IPS DF 6.9 (cell line): ENCODE measurements around the gene SGMS2.

ENCODE experiments used
- DNase-seq: peaks from one replicate; pipeline ENCODE4 v3.0.0-alpha.2; 2013; ENCODE audit warnings: low read depth, low spot score
- H3K27ac ChIP-seq: one replicate; pipeline ENCODE4 v1.5.1; 2013; ENCODE audit warnings: low read length, control low read depth
- H3K27me3 ChIP-seq: 2 replicates; pipeline ENCODE4 v1.6.1; 2013; ENCODE audit warnings: mild to moderate bottlenecking, low read length; ENCODE audit not compliant: control insufficient read depth, insufficient read depth
- H3K36me3 ChIP-seq: 2 replicates; pipeline ENCODE4 v1.6.1; 2013; ENCODE audit warnings: low read length; ENCODE audit not compliant: control insufficient read depth, insufficient read depth
- H3K4me1 ChIP-seq: 2 replicates; pipeline ENCODE4 v1.6.1; 2013; ENCODE audit warnings: low read length; ENCODE audit not compliant: control insufficient read depth, insufficient read depth
- H3K4me3 ChIP-seq: 2 replicates; pipeline ENCODE4 v1.5.1; 2013; ENCODE audit warnings: mild to moderate bottlenecking, low read length
- H3K9me3 ChIP-seq: 2 replicates; pipeline ENCODE4 v1.6.1; 2013; ENCODE audit warnings: low read length, inconsistent platforms; ENCODE audit not compliant: control insufficient read depth, insufficient read depth
- WGBS: extraction: QIAGEN DNeasy Blood & Tissue Kit; methylation state at CpG from one replicate; pipeline ENCODE4 v1.1.7; 2013; ENCODE audit warnings: mixed read lengths, missing lambda C conversion rate; ENCODE audit not compliant: insufficient read length, insufficient coverage; 5-methylcytosine and 5-hydroxymethylcytosine counted together

Gene SGMS2

DNA sequence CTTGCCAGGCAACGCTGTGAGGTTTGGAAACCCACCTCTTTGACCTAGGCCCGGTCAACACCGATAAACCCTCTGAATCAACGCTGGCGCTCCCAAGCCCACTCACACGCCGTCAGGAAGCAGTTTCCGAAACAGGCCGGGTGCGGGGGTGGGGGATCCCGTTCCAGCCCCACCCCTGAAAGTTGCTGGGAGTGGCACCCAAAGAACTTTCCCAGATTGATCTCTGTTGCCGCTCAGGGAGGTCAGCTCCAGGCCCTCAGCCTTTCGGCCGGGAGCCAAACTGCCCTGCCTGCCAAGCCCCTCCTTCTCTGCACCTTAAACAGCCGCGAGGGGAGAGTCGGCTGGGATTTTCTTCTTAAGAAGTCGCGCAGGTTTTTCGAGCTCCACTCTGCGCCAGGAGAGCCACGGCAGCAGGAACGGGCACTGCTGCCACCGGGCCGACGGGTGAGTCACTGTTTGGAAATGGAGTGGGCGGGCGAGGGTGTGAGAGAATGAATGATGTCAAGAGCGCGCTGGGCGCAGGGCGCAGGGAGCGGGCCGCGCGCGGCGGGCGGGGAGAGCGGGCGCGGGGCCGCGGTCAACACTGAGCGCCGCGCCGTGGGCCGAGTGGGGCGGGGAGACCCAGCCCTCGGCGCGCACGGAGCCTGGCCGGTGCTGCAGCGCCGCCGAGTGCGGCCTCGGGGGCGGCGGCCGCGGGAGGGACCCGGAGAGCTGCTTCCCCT is at the start of gene SGMS2:
SGMS2 (plus strand) TSS at position 583 of the 722 bp plus-strand sequence. CDS start 70,622 bp downstream, outside the sequence.
- Histone ChIP-seq H3K27me3 (peaks cover 65% of the 10 kb centered on the region), H3K27ac (no peak within 1 kb of the TSS)
- no CpG with 5 or more reads among the region's 65 CpGs for WGBS

DNA sequence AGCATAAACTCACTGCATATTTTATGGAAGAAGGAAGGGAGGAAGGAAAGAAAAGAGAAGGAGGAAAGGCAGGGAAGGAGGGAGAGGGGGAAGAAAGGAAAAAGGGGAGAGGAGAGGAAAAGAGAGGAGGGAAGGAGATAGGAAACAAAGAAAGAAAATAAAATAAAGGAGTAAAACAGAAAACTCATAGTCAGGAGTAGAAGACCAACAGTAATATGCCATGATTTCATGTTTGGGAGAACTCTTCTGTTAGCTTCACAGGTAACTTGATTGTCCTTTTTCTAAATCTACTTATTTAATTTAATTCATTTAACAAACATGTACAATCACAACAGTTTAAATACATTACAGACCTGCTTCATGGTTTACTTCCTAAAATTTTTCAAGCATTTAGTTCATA is 46.8 kb upstream of the SGMS2 start:
- no peak overlapping the region for H3K4me3 ChIP-seq
- no peaks in the 10 kb centered on the region for H3K36me3 ChIP-seq
- H3K4me1 ChIP-seq = no peaks in the 10 kb centered on the region
- no peak overlapping the region for H3K27ac ChIP-seq
- no peak for DNase-seq
- H3K9me3 ChIP-seq = peaks cover 2% of the 10 kb centered on the region; the same call in 1 of the 2 replicates
- no peaks in the 10 kb centered on the region for H3K27me3 ChIP-seq

More for the DNA sequence above, at the start of gene SGMS2:
- peak; percentile 11 for DNase-seq
- no peaks in the 10 kb centered on the region for H3K4me1 ChIP-seq
- no peaks in the 10 kb centered on the region for H3K9me3 ChIP-seq
- H3K4me3 ChIP-seq = peak within 1 kb of the TSS; percentile 27; the same call in 1 of the 2 replicates
- no peaks in the 10 kb centered on the region for H3K36me3 ChIP-seq

DNA sequence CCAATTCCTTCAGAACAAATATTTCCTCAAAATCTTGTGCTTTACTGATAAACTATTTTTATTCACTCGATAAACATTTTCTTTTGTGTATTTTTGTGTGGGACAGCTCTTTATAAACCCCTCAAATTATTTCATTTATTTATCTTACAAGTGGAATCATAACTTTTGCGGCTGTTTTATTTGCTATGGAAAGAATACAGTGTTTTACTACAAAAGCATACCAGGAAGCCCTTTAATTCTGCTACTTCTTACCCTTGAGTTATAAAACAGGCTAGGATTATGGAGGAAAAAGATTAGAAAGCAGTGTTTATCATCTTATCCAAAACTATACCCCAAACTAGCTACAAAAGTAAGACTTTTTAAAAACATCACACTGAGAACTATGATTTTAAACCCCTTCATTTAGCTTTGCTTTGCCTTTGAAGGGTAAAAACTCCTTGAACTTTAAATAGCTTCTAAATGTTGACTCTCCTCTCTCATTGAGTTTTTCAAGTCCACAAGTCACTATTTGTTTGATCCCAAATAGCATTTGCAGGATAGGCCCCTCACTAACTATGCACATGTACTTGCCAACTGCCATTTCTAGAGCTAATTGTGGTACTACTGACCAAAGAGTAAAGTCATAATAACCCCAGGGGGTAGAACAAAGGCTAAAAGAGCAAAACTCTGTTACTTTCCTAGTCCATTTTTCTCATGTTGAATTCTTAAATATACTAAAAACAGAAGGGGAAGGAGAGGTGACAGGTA is 45.8 kb upstream of the SGMS2 start:
- H3K4me1 ChIP-seq = no peaks in the 10 kb centered on the region
- 100% methylated on average over 1 of the region's 2 CpGs for WGBS
- no peak overlapping the region for H3K27ac ChIP-seq
- H3K4me3 ChIP-seq = no peak overlapping the region
- H3K36me3 ChIP-seq = no peaks in the 10 kb centered on the region
- DNase-seq = no peak
- no peaks in the 10 kb centered on the region for H3K27me3 ChIP-seq
- peaks cover 2% of the 10 kb centered on the region; the same call in 1 of the 2 replicates for H3K9me3 ChIP-seq

DNA sequence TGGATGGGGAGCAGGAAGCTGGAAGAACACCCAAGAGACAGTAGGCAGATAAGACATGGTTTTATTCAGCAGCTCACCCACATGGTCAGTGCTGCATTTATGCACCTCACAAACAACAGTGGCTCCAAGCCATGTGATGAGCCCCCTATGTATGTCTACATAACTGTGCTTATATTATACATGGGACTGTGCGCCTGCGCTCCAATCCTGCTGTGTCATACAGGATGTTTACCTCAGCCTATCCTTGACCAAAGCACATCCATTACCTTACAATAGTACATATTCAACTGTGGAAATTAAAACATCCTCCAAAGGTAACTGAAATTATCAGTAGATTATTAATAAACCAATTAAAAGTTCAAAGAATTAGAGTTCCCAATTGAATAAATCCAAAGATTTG is 44.1 kb upstream of the SGMS2 start:
- WGBS = no CpG with 5 or more reads among the region's 2 CpGs
- Histone ChIP-seq H3K9me3 (peaks cover 2% of the 10 kb centered on the region; the same call in 1 of the 2 replicates), H3K27me3 (no peaks in the 10 kb centered on the region), H3K27ac (no peak overlapping the region), H3K36me3 (no peaks in the 10 kb centered on the region), H3K4me3 (no peak overlapping the region), H3K4me1 (no peaks in the 10 kb centered on the region)
- DNase-seq = no peak

DNA sequence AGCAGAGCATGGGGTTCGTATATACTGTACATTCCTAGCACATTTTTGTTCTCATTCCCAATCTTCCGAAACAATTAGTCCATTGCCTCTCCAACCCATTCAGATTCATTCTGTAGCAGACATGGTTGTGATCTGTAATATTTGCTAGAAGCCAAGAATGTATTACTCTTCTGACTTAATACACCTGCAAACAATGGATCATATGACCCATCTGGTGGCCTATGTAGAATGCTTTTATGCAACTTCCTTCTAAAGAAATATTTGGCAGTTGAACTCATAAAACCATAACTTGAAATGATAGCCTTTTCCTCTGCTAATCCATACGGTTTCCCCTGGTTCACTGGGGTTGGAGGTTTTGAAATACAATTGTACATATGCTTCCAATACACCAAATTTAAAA is 32.8 kb upstream of the SGMS2 start:
- Histone ChIP-seq H3K27ac (no peak overlapping the region), H3K4me1 (no peaks in the 10 kb centered on the region), H3K27me3 (no peaks in the 10 kb centered on the region), H3K36me3 (no peaks in the 10 kb centered on the region; the same call in 1 of the 2 replicates), H3K9me3 (peaks cover 3% of the 10 kb centered on the region; the same call in 1 of the 2 replicates), H3K4me3 (no peak overlapping the region)
- WGBS = no CpG with 5 or more reads among the region's 3 CpGs
- DNase-seq = no peak

DNA sequence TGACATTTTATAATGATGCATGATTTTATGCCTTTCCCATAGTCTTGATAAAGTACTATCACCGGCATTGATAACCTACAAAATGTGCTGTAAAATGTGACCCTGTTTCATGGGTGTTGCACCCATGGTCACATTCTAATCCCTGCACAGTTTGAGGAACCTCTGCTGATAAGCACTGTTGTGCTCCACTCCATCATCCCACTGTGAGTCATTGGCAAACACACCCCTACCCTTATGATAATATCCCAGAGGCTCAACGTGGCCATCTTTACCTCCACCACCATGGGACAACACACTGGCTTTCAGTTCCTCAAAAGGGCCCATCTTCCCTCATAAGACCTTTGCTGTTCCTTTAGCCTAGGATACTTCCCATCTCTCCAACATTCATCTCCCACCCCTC is 32.0 kb upstream of the SGMS2 start:
- Histone ChIP-seq H3K36me3 (no peaks in the 10 kb centered on the region; the same call in 1 of the 2 replicates), H3K27ac (no peak overlapping the region), H3K4me1 (no peaks in the 10 kb centered on the region), H3K9me3 (peaks cover 3% of the 10 kb centered on the region; the same call in 1 of the 2 replicates), H3K4me3 (no peak overlapping the region), H3K27me3 (no peaks in the 10 kb centered on the region)
- no peak for DNase-seq
- WGBS = no CpG with 5 or more reads among the region's 2 CpGs

DNA sequence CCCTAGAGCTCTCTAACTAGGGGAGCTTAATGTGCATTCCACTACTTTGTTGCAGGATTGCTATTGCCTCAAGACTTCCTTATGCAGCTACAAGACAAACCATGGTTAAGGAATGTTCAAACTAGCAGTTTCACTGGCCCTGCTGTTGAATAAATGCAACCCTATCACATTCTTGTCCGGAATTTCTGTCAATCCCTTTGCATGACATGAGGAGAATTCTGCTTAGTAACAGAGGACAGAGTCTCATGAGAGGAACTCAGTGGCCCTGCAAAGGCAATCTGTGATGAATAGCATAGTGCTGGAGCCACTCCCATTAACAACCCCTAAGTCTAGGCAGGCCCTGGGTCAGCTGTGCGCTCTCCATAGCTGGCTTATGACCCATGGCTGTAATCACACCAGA is 30.7 kb upstream of the SGMS2 start:
- no peak for DNase-seq

DNA sequence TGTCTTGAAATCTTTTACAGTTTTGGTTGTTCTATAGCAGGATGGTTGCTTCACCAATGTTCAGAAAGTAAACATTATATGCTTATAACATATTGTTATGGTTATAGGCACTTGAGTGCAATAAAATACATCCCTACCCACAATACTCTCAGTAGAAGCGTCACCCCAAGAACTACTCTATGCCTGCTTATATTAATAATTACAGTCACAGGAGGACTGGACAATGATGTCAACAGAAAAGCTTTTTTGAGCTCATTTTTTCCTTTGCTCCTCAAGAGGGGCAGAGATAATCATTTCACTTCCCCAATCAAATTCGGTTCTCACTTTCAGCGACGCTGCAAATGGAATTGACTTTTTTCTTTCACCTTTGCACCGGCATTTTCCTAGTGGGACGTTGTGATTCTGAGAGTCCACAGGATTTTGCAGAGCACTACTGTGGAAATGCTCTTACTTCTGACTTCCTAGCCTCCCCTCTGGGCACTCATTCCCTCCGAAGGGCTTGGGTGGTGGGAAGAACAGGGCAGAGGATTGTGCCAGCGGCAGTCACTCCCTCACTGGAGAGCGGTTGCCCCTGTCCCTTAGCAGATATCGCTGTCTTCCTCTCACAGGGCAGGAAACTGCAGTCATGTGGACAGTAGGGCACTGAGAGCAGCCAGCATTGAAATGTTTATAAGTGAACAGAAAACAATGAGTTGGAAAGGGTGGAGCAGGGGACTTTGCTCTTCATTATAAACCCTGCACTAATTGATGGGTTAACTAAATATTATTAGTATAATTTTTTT is 24.9 kb upstream of the SGMS2 start:
- H3K4me3 ChIP-seq = no peak overlapping the region
- no peaks in the 10 kb centered on the region for H3K9me3 ChIP-seq
- no peak for DNase-seq
- H3K27ac ChIP-seq = no peak overlapping the region
- H3K4me1 ChIP-seq = no peaks in the 10 kb centered on the region
- no CpG with 5 or more reads among the region's 10 CpGs for WGBS
- H3K36me3 ChIP-seq = no peaks in the 10 kb centered on the region
- H3K27me3 ChIP-seq = no peaks in the 10 kb centered on the region

More for the DNA sequence above, 30.7 kb upstream of the SGMS2 start:
- no CpG with 5 or more reads among the region's 2 CpGs for WGBS
- Histone ChIP-seq H3K36me3 (no peaks in the 10 kb centered on the region), H3K9me3 (no peaks in the 10 kb centered on the region), H3K4me3 (no peak overlapping the region), H3K27ac (no peak overlapping the region), H3K4me1 (no peaks in the 10 kb centered on the region), H3K27me3 (no peaks in the 10 kb centered on the region)

DNA sequence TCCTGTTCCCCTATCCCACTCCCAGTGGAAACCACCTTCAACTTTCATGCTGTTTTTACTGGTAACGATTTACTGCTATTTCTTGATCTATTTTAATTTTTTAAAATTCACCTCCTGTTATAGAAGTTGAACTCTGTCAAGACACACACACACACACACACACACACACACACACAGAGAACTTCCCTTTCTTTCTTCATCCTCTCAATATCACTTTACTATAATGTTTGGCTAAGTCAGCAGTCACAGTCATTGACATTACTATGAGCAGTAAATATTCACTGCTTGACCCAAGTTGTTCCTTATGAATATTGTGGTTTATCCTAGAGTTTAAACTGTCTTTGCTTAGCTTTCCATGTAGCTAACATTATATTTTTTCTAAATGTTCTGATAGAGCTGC is 24.0 kb upstream of the SGMS2 start:
- Histone ChIP-seq H3K27me3 (no peaks in the 10 kb centered on the region), H3K27ac (no peak overlapping the region)
- no CpG with 5 or more reads among the region's 1 CpG for WGBS

DNA sequence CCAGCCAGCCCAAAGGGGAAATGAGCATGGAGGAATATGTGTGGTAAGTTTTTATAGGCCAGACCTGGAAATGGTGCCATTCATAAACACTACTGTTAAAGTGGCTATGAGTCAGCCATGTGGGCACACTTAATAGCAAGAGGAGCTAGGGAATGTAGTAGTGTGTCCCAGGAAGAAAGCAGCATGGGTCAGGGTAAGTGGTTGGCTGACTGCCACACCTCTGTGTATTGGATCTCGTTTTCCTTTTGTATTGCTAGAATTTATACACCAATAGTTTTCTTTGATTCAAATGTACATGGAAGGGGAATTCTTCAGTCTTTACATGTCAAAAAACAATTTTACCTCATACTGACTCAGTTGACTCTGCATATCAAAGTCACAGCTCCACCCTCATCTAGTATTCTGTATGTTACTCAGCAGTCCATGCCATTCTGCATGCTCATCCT is 22.9 kb upstream of the SGMS2 start:
- H3K27ac ChIP-seq = no peak overlapping the region
- no peaks in the 10 kb centered on the region for H3K9me3 ChIP-seq
- H3K4me3 ChIP-seq = no peak overlapping the region
- DNase-seq = no peak
- no CpG with 5 or more reads among the region's 1 CpG for WGBS
- no peaks in the 10 kb centered on the region for H3K4me1 ChIP-seq
- no peaks in the 10 kb centered on the region for H3K36me3 ChIP-seq
- H3K27me3 ChIP-seq = no peaks in the 10 kb centered on the region

More for the DNA sequence above, 24.0 kb upstream of the SGMS2 start:
- Histone ChIP-seq H3K4me1 (no peaks in the 10 kb centered on the region), H3K36me3 (no peaks in the 10 kb centered on the region), H3K9me3 (no peaks in the 10 kb centered on the region), H3K4me3 (no peak overlapping the region)
- no peak for DNase-seq
